Measurements from ENCODE around the gene TUBGCP2.

DNA sequence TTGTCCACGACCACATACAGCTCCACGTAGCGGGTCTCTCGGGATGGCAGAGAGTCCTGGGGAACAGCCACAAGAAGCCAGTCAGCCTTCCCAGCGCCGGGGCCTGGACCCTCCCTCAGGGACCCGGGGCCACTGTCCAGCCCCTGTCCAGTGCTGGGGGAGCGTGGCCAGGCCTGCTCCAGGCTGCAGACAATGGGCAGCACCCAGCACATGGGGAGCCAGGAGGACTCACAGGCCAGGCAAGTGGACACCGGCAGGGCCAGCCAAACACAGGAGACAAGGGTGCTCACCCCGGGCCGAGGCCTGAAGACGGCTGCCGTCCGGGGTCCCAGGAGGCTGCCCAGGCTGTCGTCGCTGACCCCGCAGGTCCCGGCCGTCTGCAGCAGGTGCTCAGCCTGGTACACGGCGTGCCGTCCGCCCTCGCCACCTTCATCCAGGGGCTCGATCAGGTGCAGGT lies 35.7 kb downstream of the TUBGCP2 start:
- TF ChIP-seq, protein P1, sequence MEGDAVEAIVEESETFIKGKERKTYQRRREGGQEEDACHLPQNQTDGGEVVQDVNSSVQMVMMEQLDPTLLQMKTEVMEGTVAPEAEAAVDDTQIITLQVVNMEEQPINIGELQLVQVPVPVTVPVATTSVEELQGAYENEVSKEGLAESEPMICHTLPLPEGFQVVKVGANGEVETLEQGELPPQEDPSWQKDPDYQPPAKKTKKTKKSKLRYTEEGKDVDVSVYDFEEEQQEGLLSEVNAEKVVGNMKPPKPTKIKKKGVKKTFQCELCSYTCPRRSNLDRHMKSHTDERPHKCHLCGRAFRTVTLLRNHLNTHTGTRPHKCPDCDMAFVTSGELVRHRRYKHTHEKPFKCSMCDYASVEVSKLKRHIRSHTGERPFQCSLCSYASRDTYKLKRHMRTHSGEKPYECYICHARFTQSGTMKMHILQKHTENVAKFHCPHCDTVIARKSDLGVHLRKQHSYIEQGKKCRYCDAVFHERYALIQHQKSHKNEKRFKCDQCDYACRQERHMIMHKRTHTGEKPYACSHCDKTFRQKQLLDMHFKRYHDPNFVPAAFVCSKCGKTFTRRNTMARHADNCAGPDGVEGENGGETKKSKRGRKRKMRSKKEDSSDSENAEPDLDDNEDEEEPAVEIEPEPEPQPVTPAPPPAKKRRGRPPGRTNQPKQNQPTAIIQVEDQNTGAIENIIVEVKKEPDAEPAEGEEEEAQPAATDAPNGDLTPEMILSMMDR (conservative IDR thresholded peaks at IDR 0.05; ENCODE audit: low read depth, low read length) = no peak
- no peak for TF ChIP-seq EZH2 (IDR thresholded peaks at IDR 0.05; ENCODE audit: borderline replicate concordance, low read depth, low read length, poor library complexity, severe bottlenecking)

Data from A673 (cell line).